NCI-H774 (cell line): ENCODE data around the gene SGPL1.
A peak's percentile ranks its signal among the peaks of the same experiment; 100 is the strongest.
"Not testable (repeated sequence)": the region's sequence is repeated elsewhere in the genome, so short reads cannot be mapped to it uniquely, and the experiment has no call there.

Source experiments
- DNase-seq: peaks from one replicate; lab custom pipeline; 2025; lab: John Stamatoyannopoulos, UW

SGPL1 gene

DNA sequence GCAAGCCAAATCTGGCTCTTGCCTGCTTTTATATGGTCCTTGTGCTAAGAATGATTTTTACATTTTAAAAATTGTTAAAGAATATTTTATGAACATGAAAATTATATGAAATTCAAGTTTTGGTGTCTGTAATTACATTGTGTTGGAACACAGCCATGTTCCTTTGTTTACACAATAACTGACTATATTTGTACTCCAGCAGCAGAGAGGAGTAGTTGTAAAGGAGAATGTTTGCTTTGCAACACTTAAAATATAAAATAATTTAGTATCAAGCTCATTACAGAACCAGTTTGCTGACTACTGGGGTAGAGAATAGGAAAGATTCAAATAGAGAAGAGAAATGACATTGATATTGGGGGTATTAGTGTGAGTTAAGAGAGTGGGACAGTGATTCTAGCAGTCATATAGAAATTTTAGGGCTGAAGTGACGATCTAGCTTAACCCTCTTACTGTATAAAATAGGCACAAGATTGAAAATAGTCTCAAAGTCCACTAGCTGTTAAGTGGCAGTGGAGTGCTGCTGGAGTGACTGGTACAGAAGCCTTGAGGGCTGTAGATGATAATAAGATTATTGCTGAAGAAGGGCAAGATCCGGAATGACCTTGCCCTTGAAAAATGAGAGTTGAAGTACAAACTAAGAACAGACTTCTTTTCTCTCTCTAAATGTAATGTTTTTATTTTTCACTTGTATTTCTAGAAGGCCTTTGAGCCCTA lies 28.2 kb downstream of the SGPL1 start:
- no peak for DNase-seq

DNA sequence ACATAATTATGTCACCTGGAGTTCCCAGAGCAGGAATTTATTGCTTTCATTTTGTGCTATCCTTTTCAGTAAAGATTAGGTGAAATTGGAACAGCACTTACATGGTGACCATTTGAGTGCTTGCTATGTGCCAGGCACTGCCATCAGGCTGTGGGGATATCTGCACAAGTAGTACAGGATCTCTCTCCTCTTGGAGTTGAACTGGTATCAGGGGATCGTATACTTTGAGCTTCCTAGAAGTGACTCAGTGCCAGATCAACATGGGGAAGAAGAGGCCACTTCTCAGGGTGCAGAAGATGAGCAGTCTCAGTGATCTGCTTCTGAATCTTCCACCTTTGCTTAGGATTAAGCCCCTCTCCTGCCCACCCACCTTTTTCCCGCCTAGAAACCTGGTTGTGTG lies 29.5 kb downstream of the SGPL1 start:
- no peak for DNase-seq

DNA sequence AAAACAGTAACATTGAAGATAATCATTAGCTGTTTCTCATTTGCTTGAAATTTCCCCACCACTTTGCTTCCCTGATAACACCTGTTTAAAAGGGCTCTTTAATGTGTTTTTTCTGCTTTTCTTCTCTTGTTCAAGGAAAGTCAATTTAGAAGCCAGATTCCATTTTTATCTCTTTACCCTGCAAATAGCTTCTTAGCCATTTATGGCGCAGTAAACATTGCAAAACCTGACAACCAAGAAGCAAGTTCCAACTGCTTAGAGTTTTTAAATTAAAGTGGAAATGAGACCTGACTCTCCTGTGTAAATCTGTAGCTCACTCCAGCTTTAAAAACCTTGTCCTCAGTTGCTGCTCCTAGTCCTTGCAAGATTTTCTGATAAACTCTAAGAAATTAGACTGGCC lies 30.1 kb downstream of the SGPL1 start:
- no peak for DNase-seq

DNA sequence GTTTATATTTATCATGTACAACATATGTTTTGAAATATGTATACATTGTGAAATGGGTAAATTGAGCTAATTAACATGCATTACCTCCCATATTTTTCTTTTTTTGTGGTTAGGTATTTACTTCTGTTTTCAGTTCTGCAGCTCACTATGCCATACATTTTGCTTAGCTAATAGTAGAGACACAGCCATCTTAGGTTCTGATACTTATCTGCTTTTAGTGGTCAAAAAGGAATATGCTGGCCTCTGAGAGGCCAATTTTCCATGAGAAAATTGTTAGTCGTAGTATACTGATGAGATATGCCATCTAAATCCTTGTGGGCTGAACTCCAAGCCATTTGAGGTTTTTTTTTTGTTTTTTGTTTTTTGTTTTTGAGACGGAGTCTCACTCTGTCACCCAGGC lies 31.0 kb downstream of the SGPL1 start:
- no peak for DNase-seq

DNA sequence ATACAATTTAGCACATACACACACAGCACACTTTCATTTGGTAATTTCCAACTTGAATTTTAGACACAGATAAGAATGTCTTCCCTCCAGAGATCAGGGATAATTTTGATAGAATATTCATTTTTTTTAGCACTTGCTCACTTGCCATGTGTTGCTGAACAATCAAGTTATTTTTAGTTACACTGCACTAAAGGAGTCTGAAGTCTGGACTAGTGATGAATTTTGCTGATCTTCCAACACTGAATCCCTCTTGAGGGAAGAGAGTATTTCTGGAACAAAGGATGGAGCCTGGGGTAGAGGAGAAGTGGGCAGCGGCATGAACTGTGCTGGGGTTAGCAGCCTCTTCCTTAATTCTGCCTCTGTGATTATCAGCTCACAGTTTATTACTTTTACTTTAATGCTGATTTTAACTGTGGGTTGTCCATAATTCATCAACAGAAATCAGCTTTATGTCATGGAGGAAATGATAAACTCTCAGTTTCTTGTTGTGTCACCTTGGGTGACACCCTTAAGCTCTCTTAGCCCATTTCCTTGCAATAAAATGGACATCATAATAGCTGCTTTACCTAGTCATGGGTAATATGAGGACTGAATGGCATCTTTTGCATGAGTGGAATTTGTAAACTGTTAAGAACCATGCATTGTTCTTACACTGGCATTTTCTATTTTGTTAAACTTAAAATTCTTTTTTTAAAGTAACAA lies 32.1 kb downstream of the SGPL1 start:
- DNase-seq = no peak

DNA sequence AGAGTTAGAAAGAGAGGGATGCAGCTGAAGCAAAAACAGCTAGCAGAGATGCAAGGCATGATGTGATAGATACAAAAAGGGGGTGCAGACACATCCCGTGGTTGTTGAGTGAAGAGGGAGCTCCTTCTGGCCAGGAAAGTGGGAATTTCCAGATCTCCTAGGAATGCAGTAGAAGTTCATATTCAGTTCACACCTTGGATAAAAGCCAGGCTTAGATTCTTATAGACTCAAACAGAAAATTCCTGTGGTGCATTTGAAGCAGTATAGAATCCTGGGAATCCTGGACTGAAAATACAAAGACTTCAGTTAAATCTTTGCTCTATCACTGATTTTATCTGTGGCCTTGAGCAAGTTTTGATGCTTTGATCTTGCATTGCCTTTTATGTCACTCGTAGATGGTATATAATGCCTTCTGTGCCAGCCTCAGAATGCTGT lies 33.9 kb downstream of the SGPL1 start:
- DNase-seq = no peak

DNA sequence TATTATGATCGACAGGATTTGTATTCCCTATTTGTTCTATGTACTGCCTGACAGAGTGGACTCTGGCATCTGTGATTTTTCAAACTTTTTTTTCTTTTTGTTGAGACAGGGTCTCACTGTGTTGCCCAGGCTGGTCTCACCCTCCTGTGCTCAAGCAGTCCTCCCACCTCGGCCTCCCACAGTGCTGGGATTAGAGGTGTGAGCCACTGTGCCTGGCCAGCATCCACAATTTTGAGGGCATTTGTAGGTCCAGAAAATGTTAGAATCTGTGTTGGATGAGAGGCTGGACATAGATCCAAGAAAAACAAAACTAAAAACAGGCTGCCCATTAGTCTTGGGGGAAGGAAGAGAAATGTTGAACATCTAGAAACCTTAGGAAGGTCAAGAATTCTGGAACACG lies 34.3 kb downstream of the SGPL1 start:
- DNase-seq = no peak

DNA sequence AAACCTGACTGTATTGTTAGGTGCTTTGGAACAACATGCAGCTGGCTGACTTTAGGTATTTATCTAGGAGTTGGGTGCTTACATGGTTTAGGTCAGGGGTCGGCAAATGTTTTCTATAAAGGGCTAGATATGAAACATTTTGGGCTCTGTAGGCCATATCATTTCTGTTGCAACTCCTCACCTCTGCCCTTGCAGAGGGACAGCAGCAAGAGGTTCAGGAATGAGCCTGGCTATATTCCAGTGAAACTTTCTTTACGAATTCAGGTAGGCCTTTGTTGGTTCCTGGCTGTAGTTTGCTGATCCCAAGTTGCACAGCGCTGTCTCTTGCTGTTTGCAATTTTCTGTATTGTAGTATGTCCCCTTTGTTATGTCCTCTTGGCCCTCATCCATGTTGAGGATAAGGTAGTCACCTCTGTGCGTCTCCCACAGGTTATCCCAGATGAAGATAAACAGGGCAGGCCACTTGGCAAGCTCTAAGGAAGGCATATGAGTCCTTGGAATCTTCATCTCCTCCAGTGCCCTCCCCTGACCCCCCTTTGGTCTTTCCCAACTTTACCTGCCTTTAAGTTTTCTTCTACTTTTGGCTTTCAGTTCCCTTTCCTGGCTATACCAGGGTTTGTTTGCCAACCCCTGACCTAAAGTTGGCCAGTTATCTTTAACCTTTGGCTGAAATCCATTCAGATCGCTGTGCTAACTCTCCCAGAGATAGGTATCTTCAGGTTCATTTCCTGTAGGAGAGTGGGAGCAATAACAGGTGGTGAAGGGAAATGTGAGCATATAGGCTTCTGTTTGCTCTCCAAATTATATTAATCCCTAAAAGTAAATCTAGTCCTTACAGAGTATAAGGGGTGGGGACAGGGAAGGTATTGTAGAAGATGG lies 36.1 kb downstream of the SGPL1 start:
- no peak for DNase-seq

DNA sequence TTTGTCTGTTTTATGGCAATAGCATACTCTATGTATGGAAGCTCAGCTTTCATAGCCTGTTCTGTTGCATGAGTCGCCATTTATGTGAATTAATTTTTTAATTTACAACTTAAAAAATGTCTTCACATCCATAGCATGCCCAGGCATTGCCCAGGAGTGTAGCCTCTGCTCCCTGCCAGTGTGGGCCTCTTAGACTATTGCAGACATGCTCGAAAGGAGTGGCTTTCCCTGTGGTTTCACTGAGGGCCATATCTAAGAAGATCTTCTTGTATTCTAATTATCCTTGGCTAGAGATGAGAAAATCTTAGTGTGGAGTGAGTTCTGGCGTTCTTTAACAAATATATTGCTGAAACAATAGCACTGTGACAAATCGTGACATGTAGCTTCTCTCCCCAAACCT lies 37.3 kb downstream of the SGPL1 start:
- DNase-seq = no peak

DNA sequence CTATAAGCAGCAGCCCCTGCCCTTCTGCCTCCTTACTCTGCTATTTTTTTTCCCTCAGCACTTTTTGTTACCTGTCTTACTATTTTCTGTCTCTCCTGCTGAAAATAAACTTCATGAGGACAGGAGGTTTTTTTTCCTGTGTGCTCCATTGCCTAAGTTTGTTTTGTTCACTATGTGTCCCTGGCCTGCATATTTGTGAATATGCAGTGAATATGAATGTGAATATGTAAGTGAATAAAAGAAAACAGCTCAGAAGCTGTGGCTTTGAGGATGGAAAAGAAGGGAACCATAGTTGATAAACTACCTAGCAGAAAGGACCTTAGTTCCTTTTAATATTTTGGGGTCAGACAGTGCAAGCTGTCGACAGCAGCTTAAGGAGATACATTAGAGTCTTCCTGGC lies 37.7 kb downstream of the SGPL1 start:
- no peak for DNase-seq

DNA sequence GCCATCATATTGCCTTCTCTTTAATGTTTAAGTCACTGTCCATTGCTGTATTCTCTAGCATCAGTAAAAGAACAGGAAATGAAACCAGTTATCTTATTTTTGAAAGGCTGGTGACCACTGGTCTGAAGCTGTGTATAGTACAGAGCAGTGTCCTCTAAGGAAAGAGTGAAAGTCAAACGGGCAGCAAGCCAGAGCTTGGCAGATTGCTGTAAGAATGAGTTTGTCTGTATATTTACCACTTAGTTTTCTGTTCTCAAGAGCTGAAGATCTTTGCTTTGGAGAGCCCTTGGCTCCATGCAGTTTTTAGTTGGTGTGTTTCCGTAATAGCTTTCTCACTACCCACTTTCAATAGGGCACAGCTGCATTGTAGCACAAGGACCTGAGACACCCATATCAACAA lies 40.7 kb downstream of the SGPL1 start:
- no peak for DNase-seq

DNA sequence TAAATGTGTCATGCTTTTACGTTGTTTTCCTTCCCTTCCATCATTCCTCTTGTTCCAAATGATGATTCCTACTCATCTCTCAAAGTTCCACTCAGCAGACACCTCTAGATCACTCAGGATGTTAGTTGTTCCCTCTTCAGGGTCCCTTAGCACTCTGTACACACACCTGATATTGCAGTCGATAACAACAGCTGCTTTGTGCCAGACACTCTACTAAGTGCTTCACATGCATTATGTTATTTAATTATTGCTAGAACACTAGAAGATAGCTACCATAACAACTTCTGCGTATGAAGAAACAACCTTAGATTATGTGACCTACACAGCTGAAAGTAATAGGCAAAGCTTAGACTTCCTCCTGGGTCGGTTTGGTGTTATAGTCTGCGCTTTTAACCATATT lies 43.0 kb downstream of the SGPL1 start:
- DNase-seq = no peak

DNA sequence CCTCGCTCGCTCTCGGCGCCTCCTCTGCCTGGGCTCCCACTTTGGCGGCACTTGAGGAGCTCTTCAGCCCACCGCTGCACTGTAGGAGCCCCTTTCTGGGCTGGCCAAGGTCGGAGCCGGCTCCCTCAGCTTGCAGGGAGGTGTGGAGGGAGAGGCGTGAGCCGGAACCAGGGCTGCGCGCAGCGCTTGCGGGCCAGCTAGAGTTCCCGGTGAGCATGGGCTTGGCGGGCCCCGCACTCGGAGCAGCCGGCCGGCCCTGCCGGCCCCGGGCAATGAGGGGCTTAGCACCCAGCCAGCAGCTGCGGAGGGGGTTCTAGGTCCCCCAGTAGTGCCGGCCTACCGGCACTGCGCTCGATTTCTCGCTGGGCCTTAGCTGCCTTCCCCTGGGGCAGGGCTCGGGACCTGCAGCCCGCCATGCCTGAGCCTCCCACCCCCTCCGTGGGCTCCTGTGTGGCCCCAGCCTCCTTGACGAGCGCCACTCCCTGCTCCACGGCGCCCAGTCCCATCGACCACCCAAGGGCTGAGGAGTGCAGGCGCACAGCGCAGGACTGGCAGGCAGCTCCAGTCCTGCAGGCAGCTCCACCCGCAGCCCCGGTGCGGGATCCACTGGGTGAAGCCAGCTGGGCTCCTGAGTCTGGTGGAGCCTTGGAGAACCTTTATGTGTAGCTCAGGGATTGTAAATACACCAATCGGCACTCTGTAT lies 45.9 kb downstream of the SGPL1 start:
- not testable (repeated sequence) for DNase-seq

DNA sequence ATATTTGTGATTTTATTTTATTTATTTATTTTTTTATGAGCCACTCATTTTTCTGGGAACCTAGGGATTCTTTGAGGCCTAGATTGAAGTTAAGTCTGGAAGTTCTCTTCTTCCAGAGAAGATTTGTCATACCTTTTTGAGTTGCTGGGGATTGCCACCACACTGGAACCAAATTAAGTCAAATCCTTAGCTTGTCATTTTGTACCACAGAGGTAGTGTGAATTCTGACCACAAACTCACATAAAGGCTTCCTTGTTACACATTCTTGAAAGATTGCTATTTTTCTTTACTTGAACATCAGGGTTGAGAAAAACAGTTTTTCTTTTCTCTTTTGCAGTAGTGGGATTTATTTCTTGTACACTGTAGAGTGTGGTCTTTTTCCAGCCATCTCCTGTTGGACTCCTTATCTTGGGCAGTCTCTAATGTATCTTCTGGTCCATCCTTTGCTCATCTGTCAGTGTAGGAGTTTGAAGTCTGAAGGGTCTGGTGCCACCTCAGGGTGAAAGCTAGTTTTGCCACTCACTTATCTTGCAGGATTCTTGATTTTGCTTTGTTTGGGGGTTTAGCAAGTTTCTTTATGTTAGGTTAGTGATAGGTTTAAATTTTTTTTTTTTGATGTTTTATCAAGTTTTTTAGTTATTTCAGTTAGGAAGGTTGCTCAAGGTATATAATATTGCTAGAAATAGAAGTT lies 47.9 kb downstream of the SGPL1 start:
- DNase-seq = no peak

DNA sequence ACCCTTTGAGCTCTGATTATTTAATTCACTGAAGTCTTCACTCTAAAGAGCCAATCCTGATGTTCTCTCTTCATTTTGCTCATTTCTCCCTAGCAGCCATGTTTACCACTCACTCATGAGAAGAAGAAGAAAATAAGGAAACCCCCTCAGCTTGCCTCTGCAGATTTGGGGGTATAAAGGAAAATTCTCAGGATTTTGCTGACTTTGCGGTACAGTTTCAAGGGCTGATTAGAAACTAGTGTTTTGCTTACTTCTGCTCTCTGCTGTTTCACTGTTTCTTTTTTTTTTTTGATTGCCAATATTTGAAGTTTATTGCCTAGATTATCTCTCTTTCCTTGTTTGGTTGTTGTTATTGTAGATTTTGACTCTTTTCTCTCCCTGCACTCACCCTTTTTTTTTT lies 49.2 kb downstream of the SGPL1 start:
- DNase-seq = no peak

DNA sequence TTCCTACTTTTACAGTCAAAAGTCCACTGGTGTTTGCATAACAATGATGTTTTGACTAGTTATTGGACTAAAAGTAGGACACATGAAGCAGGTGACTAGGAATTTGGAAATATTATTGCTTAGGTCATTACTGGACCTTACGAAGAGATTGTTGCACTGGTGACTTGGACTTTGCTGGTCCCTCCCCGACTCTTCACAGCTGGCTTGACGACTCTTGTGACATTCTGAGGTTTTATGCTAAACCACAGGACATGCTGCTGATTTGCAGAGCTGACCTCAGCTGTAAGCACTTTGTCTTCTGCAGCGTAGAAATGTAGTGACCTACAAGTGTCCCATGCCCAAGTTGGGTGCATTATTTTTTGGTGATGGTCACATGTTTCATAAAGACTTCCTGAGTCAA lies 50.7 kb downstream of the SGPL1 start:
- DNase-seq = no peak

DNA sequence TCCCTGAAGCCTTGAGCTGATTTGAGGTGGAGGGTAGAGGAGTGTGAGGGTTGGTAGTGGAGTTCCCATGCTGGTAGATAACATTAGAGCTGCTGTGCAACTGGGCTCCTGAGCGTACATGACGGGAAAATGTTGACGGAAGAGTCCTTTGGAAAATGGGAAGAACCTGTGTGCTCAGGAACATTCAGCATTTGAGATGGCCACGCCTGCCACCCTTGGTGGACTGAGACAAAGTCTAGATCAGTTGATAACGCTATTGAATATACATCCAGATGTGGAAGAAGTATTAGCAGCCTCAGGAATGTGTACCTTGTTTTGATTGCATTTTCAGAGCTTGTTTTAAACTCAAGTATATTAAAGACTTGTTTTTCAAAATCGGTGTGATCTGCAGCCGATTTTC lies 56.5 kb downstream of the SGPL1 start:
- no peak for DNase-seq

DNA sequence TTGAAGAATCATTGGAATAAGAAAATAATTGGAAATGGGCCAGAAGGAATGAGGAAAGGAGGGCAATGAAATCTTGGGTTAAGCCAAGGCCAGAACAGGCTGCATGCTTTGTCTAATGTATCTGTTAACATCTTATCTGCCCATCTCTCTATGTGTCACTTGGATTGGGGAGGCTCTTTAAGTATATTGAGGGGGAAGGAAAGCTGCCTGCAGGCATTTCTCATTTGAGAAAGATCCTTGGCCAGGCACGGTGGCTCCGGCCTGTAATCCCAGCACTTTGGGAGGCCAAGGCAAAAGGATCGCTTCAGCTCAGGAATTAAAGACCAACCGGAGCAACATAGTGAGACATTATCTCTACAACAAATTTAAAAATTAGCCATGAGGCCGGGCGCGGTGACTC lies 58.3 kb downstream of the SGPL1 start:
- DNase-seq = no peak

DNA sequence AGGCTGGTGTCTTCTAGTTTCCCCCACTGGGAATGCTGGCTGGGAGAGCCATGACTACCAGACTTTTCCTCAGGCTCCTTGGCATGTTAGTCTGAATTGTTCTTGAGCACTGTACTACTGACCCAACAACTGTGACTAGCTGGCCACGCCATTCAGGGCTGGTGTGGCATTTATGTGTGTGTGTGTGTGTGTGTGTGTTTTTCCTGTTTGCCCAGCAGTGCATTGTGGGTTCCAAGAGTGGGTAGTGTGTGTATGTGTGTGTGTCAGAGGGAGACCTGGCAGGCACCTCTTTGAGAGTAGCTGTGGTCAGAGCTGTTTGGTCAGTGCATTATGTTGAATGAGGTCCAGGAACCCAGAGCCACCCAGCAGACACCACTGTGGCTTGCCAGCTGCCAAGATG lies 63.5 kb downstream of the SGPL1 start:
- DNase-seq = no peak

DNA sequence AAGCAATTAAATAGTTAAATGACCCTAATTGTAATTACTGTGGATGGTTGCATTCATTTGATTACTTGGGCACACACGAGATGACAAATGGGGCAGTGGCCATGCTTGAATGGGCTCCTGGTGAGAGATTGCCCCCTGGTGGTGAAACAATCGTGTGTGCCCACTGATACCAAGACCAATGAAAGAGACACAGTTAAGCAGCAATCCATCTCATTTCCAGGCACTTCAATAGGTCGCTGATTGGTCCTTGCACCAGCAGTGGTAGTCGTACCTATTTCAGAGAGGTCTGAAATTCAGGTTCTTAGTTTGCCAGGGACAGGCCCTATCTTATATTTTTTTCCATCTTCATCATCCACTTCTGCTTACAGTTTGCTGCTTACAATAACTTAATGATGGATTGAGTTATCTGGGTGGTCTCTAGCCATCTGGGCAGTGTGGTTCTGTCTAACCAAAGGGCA lies 64.4 kb downstream of the SGPL1 start:
- DNase-seq = peak; percentile 67

DNA sequence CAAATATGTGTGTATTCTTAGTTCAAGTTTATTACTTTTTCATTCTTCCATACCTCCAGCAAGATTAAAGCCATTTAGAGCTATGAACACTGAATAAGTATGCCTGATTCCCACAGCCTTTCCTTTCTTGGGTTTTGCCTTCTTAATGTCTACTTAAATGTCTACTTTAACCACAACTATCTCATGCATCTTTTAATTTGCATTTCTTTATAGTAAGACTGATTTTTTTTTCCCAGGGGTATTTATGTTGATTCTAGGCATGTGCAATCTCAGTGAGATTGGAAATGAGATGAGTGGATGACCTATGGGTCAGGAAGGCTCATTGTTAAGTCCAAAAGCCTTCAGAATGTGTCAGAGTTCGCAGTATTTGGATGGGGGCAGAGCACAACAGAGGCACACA lies 69.0 kb downstream of the SGPL1 start:
- no peak for DNase-seq

DNA sequence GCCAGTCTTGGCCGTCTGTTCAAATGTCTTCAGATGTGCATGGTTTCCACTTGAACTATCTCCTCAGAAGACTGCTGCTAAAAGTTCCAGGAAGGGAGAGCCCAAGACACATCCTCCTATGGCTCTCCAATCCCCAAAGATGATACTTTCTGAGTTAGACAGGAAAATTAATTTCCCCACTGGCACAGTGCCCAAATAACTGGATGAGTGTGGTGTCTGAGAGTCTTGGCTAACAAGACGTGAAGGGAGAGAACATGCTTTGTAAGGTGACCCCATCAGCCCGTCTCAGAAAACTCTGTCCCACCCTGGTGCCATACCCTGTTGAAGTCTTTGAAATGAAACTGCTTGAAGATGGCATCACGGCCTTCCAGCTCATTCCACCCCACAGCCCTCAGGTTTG lies 69.7 kb downstream of the SGPL1 start:
- DNase-seq = no peak
